Measurements from ENCODE around the gene TP53AIP1.

Gene TP53AIP1

DNA sequence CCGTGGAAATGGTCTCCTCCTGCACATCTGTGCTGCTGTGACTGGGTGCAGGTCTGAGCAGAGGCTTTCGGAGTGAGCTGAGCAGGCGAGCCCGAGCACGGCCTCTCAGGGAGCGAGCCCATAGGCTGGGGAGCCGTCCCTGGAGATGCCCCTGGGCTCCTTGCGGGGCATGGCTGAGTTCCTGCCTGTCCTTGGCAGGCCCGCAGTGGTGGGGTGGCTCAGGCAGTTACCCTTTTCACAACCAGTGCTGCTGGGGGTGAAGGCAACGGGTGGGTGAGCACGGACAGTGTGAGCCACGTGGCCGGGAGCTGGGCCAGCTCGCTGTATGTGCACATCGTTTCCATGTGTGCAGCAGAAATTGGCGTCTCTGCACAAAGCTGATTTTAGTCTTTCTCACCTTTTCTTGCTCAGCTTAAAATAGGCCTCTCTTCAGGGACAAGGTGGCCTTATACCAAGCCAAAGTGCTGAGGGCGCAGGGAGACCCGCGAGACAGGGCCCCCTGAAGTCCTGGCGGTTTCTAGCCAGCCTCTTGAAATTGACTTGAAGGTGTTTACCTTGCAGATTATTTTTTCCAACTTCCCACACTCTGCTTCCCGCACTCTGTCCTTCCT is at the start of gene TP53AIP1:
Gene TP53AIP1 (minus strand): TSS at position 55 of the 611 bp plus-strand sequence. CDS start 5,053 bp downstream, outside the sequence.
- DNase-seq: no peak

DNA sequence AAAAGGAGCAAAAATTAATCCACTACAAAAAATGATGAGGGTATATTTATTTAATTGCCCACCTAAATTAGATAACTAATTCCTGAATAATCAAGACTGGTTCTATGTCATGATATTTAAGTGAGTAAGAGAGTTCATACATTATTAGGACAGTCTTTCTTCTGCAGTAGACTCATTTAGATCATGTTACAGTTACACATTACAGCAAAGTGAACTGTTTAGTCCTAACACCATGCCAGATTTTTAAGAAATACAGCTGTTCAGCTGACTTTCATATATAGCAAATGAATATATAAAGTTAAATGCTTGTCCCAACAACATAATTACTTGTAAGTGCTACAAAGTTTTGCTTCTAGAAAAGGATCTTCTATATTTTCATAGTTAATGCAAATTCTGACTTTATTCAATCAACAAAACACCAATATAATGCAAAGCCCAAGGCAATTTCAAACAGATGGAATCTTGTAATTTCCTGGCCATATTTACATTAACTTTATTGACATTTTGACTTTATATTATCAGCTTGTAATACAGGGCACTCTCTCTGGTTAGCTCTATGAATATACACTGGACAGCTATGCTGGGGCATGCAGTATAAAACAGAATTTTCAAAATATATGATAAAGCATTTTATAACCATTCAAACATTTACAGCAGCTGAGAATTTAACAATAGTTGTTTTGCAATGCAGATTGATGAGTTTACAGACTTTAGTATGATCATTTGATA is 45.7 kb upstream of the TP53AIP1 start:
- DNase-seq: no peak

DNA sequence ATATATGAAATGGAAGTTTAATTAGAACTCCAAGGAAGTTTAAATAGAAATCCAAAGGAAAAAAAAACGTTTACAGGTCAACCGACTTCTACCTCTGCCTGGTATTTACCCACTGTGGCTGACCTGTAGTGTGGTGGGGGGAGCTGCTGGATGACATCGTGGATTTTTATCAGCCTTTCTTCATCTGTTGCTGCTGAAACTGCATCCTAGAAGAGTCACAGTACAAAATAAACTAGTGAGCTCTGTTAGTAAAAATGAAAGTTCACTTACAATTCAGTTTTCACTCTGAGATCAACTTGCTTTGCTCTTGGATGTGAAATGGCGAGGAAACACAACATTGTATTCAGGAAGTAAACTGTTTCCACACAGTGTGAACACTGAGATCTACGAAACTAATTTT is 43.2 kb upstream of the TP53AIP1 start:
- no peak for DNase-seq

- no peak for DNase-seq
Observed at GRCh38 chr11:128983023-128983422, 40.4 kb upstream of the TP53AIP1 start.

- DNase-seq: no peak
Observed at GRCh38 chr11:128981254-128981653, 38.6 kb upstream of the TP53AIP1 start.

DNA sequence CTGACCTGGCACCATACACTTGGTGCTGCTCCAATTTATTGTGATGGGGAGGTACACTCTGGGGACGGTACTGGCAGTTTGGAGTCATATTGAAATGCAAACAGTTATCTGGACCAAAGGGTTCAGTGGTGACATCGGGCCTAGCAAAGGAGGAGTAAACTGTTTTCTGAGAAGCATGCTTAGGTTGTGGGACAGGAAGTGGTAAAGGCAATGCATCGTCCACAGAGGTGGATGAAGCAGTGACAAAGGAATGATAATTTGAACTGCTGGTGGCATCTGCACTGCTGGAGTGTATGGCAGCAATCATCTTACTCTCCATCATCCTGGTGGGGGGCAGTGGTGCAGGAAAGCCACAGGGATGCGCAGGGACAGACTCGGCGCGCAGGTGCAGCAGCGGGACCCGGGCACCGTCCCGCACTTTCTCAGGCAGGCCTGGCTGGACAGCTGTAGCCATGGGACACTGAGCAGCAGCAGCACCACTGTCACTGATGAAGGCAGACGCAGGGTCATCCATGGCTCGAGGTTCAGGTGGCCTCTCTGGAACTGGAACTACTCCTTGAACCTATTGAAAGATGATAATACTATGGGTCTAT is 28.0 kb upstream of the TP53AIP1 start:
- no peak for DNase-seq

GRCh38 chr11:128968916-128969315 is 26.2 kb upstream of the TP53AIP1 start:
- DNase-seq: no peak

GRCh38 chr11:128967578-128967977 is 24.9 kb upstream of the TP53AIP1 start:
- no peak for DNase-seq

GRCh38 chr11:128965485-128965884 is 22.8 kb upstream of the TP53AIP1 start:
- no peak for DNase-seq

DNA sequence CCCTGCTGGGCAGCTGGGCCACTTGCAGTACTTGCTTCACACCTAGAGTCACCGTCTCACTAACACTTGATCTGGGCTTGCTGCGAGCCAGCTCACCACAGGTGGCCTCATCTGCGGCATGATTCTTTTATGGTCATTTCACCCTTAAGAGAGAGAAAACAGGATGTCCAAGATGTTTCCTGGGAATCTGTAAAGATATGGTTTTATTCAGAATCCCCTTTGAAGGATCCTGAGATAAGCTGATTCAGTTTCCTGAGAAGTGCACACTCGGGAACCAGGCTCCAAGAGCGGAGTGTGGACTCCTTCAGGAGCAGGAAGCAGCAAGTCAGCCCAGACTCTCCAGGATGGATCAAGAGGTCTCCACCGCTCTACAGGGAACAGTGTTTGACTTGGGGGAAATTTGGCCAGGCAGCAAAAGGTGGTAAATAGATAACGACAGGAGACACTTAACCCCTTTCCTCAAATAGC is 21.8 kb upstream of the TP53AIP1 start:
- DNase-seq: no peak

GRCh38 chr11:128963744-128964325 is 21.2 kb upstream of the TP53AIP1 start:
- DNase-seq: no peak

- no peak for DNase-seq
Observed at GRCh38 chr11:128962896-128963295, 20.2 kb upstream of the TP53AIP1 start.

DNA sequence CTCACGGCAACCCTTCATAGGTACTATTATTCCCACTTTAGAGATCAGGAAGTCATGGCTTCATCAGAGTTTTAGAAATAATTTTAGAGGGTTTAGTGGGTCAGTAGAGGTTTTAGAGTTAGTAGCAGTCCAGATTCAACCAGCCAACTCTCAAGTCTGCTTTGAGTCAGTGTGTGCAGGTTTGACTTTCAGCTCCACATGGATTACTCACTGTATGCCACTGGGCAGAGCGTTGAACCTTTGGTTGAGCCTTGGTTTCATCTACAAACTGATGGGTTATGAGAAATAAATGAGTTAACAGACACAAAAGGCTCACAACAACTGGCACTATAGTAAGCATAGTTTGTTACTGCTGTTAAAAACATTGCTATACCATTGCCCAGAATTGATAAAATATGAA is 19.0 kb upstream of the TP53AIP1 start:
- no peak for DNase-seq

- DNase-seq: no peak
Observed at GRCh38 chr11:128957202-128957482, 14.5 kb upstream of the TP53AIP1 start.

GRCh38 chr11:128956401-128957201 is 13.9 kb upstream of the TP53AIP1 start:
- DNase-seq: peak; percentile 14

DNA sequence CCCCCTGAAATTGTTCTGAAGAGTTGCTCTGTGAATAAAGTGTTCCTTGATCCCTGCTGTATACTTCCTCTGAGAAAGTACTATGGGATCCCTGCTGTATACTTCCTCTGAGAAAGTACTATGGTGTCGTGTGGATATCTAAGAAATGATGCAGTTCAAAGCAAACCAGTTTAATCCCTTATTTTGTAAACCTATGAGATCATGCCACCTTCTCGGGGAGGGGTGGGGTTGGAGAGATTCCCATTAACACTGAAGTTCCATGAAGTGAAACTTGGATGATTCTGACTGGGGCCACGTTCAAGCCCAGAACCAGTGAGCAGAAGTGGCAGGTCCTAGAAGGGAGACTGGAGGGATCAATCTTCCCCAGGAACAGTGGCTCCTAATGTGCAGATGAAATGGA is 13.0 kb upstream of the TP53AIP1 start:
- DNase-seq: no peak

DNA sequence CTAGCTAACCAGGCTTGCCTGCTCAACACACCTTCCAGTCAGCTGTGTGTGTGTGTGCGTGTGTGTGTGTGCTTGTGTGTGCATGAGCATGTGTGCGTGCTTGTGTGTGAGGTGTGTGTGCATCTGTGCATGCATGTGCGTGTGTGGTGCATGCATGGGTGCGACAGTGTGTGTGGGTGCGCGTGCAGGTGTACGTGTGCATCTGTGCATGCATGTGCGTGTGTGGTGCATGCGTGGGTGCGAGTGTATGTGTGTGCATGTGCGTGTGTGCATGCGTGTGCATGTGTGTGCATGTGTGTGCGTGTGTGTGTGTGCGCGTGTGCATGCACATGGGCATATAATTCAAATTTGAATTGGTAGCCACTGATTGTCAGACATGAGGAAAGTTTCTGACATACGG is 10.5 kb upstream of the TP53AIP1 start:
- no peak for DNase-seq

DNA sequence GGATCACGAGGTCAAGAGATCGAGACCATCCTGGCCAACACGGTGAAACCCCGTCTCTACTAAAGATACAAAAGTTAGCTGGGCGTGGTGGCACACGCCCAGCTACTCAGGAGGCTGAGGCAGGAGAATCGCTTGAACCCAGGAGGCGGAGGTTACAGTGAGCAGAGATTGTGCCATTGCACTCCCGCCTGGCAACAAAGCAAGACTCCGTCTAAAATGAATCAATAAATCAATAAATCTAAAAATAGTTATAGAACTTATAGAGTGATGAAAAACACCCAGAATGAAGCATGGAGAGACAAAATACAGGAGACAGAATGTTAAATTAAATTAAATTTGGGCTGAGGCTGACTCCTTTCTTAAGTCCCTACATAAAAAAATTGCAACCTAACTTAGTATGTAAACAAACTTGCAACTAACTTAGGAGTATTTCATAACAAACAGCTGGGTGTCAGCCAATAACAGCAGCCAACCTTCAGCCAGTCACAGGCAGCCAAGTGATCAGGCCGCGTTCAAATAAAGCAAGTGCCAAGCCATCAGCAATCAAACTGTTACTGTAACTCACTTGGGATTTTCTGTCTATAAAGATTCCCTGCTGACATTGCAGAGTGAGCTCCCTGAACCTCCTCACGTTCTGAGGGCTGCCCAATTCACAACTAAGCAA is 7.3 kb upstream of the TP53AIP1 start:
- no peak for DNase-seq

DNA sequence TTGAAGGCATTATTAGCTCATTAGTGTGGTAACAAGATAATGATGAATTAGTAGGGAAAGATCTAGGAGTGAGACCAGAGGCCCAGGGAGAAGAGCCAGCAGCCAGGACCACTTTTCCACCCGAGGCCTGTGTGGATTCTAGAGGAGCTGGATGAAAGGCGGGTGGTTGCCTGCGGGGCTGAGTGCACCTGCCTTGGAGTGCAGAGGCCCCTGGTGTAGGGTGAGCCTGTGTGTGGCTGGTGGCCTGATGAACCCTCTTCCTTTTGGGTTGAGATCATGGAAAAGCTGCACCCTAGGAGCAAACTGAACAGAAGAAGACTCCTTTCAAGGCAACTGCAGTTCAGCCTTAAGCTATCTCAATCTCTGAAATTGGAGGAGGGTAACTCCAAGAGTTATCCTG is 5.9 kb upstream of the TP53AIP1 start:
- no peak for DNase-seq

DNA sequence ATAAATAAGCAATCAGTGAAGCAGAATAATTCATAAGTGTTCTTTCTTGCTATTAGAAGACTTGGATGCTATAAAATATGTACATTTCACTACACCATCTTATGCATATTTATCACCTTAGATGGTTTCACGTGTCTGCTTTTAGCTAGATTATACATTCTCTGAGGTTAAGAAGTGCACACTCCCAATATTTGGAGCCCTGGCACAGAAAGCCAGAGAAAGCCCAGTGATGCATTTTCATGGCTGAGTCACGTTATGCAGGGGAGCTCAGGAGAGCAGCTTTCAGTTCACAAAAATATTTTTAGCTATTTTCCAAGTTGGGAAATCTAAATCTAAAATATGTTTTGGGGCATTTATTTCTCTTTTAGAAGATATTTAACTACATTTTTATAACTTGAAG is 5.1 kb upstream of the TP53AIP1 start:
- DNase-seq: no peak

DNA sequence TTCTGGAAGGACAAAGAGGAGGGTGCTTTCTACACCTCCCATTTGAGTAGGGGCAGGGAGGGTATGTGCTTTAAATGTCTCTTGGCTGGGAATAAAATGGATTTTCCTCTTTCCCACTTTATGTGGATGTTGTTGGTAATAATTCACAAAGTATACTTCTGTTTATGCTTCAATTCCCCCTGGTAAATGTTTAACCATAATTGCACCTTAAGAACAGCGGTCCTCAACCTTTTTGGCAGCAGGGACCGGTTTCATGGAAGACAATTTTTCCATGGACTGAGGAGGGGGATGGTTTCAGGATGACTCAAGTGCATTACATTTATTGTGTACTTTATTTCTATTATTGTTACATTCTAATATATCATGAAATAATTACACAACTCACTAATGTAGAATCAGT is 4.0 kb upstream of the TP53AIP1 start:
- DNase-seq: no peak

DNA sequence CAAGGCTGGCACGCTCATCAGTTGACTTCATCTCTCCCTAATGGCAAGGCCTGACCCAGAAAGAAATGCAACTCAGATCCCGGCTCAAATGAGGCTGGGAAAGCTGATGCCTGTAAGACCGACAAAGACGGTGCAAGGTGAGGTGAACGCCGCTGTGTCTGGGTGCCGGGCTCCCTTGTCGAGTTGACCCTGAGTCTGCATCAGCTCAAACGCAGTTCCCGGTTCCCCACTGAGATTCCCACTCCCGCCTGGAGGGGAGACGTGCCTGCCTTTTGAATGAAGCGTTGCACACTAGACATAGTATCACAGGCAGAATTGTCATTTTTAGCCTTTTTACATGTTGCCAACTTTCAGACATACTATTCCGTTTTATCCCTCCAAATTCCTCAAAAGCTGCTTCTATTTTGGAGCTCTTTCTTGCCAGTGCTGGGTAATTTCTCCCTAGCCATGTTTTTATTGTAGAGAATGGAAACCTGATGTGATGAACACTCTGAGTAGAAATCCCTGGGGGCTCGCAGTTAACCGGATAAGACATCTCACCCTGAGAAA is 831 bp upstream of the TP53AIP1 start:
- DNase-seq: no peak

DNA sequence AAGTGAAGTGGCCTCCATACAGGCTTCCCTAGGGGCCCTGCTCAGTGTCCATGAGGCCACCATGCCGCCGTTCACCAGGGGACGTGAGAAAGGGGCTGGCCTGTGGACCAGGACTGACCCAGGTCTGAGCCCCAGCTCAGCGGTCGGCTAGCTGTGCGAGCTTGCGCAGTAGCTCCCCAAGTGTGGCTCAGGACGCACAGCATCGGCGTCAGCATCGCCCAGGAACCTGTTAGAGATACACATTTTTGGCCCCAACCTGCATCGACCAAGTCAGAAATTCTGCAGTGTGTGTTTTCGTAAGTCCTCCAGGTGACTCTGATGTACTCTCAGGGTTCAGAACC is 429 bp downstream of the TP53AIP1 start:
- DNase-seq: no peak

Data from stimulated activated CD4-positive, alpha-beta T cell treated with anti-CD3 and anti-CD28 coated beads, Interleukin-15, amount 100 ng/mL, for 24 hours (primary cell).